Pancreas (tissue), 10 donors: ENCODE data around the gene ENOPH1. TPM values are rescaled to one million over a fixed set of nuclear protein-coding genes. Genes with fewer than 3 reads are reported as not detected.

Source experiments
- ATAC-seq, 4 donors: fragments of 200-7000 bp; cut with Tn5 transposase; one replicate each; pipeline versions ENCODE4 v1.8.0 to v1.9.1; 2020; ENCODE audit warnings: mild to moderate bottlenecking in 4 of 4, moderate library complexity in 4 of 4
- DNase-seq, 6 donors: peaks; one replicate each; pipeline ENCODE4 v3.0.0-alpha.2; 2020
- FAIRE-seq: peaks from 2 replicates; lab custom pipeline; 2012; peaks lifted over from hg19 to GRCh38; lab: Jason Lieb, UNC
- H3K27ac ChIP-seq, 4 donors: fragments of 200-600 bp; sonication (generic); 1 replicate in 3 of 4; 2 replicates in 1 of 4; pipeline versions ENCODE4 v1.5.0 to v1.8.0; 2020
- H3K27me3 ChIP-seq, 4 donors: fragments of 200-600 bp; one replicate each; pipeline ENCODE4 v1.8.0; 2021
- H3K36me3 ChIP-seq, 3 donors: fragments of 200-600 bp; sonication (generic) in 1 of 3; one replicate each; pipeline versions ENCODE4 v1.5.0 to v1.8.0; 2020 to 2021
- H3K4me1 ChIP-seq, 3 donors: fragments of 200-600 bp; one replicate each; pipeline ENCODE4 v1.8.0; 2021
- H3K4me3 ChIP-seq, 4 donors: fragments of 200-600 bp; sonication (generic) in 2 of 4; one replicate each; pipeline versions ENCODE4 v1.5.0 to v1.8.0; 2020 to 2021
- H3K9me3 ChIP-seq, 4 donors: fragments of 200-600 bp; one replicate each; pipeline ENCODE4 v1.8.0; 2021
- CTCF ChIP-seq, 4 donors: fragments of 200-600 bp; sonication (generic) in 3 of 4; IDR thresholded peaks; one replicate each; pipeline versions ENCODE4 v1.5.0 to v1.8.0; 2021; ENCODE audit warnings: antibody characterized with exemption in 4 of 4
- WGBS, 2 donors: extraction: QIAGEN DNeasy Blood & Tissue Kit; methylation state at CpG; one replicate each; pipeline ENCODE4 v1.1.7; 2013; 5-methylcytosine and 5-hydroxymethylcytosine counted together
- intact Hi-C, 3 donors: fragments of 100-400 bp; cut with DNase I; formaldehyde crosslinking; loops; one replicate each; pipeline versions ENCODE4 v1.11.1 to v1.14.2; 2022
- polyA plus RNA-seq, 2 donors: library from polyadenylated mRNA; stranded (reverse); fragments of 200-250 nt; gene quantifications; one replicate each; pipeline ENCODE4 v1.2.3, GENCODE V29; 2013
- total RNA-seq, 6 donors: library from RNA; stranded (reverse); fragmentation: NEBNext Ultra II Directional in 4 of 6; extraction: Animal tissue kit (Norgen Biotek cat#: 25700) in 4 of 6; gene quantifications; one replicate each; pipeline versions ENCODE4 v1.2.1 to v1.2.4, GENCODE V29; 2021 to 2023
- donor health status: healthy with polysubstance abuse.
- donor health status: DM: no; HTN: no; CAD: no; lungs with moderate emphysema.
- donor health status: DM: no; HTN: no; CAD: no.
- donor health status: control.
- donor health status: control.
- donor health status: Bipolar disorder and iron deficiency.
- donor health status: DM: yes; HTN: yes; CAD: no.
- donor health status: DM: no; HTN: no; CAD: no.
- donor health status: DM: no; HTN: no; CAD: no.
- donor health status: DM: yes; HTN: yes; CAD: no.

ENOPH1 gene
- total and polyA plus RNA-seq, 8 donors, result 8.4 to 24.4 (median 14.0) TPM

GRCh38 chr4:82499738-82500434 is 69.5 kb downstream of the ENOPH1 start:
- no peaks in the 10 kb centered on the region for H3K4me1 ChIP-seq
- WGBS, 2 donors, result 88 to 92% methylated on average over 6 of the region's 6 CpGs

GRCh38 chr4:82500435-82501153 is 70.2 kb downstream of the ENOPH1 start:
- H3K4me3 ChIP-seq, result no peak overlapping the region
- no peaks in the 10 kb centered on the region for H3K36me3 ChIP-seq
- WGBS, 2 donors, result 59 to 63% methylated on average over 5 of the region's 5 CpGs
- FAIRE-seq, result no peak
- H3K27ac ChIP-seq, result no peak overlapping the region
- intact Hi-C loops, result no loop called here
- no peak for DNase-seq
- peak in 2 of 4 donors; percentile 40 to 44 for ATAC-seq
- no peaks in the 10 kb centered on the region for H3K4me1 ChIP-seq
- no peaks in the 10 kb centered on the region for H3K9me3 ChIP-seq
- TF ChIP-seq CTCF (IDR thresholded peaks at IDR 0.05), result no peak
- H3K27me3 ChIP-seq, result no peaks in the 10 kb centered on the region

More at GRCh38 chr4:82499738-82500434, 69.5 kb downstream of the ENOPH1 start:
- H3K9me3 ChIP-seq, result no peaks in the 10 kb centered on the region
- no peak overlapping the region for H3K27ac ChIP-seq
- no peaks in the 10 kb centered on the region for H3K27me3 ChIP-seq
- intact Hi-C loops, result no loop called here
- DNase-seq (no peak), FAIRE-seq (no peak), ATAC-seq (no peak)
- TF ChIP-seq CTCF (IDR thresholded peaks at IDR 0.05), result no peak
- no peaks in the 10 kb centered on the region for H3K36me3 ChIP-seq
- H3K4me3 ChIP-seq, result no peak overlapping the region

GRCh38 chr4:82501154-82501442 is 70.7 kb downstream of the ENOPH1 start:
- no peak for FAIRE-seq

GRCh38 chr4:82508011-82508410 is 77.6 kb downstream of the ENOPH1 start:
- no peaks in the 10 kb centered on the region for H3K9me3 ChIP-seq
- no peaks in the 10 kb centered on the region for H3K27me3 ChIP-seq
- H3K4me1 ChIP-seq, result no peaks in the 10 kb centered on the region
- DNase-seq (no peak), ATAC-seq (no peak), FAIRE-seq (no peak)
- intact Hi-C loops, result no loop called here
- H3K27ac ChIP-seq, result no peak overlapping the region
- H3K36me3 ChIP-seq, result no peaks in the 10 kb centered on the region
- no peak overlapping the region for H3K4me3 ChIP-seq
- TF ChIP-seq CTCF (IDR thresholded peaks at IDR 0.05), result no peak

More at GRCh38 chr4:82501154-82501442, 70.7 kb downstream of the ENOPH1 start:
- TF ChIP-seq CTCF (IDR thresholded peaks at IDR 0.05), result no peak
- Histone ChIP-seq H3K4me3 (no peak overlapping the region), H3K27me3 (no peaks in the 10 kb centered on the region), H3K4me1 (no peaks in the 10 kb centered on the region), H3K9me3 (no peaks in the 10 kb centered on the region), H3K27ac (no peak overlapping the region), H3K36me3 (no peaks in the 10 kb centered on the region)
- DNase-seq (no peak), ATAC-seq (no peak)
- WGBS, 2 donors, result 94 to 96% methylated on average over 2 of the region's 2 CpGs
- intact Hi-C loops, result no loop called here
